Measurements from ENCODE around the gene MICAL3. TPM values are rescaled to one million over a fixed set of nuclear protein-coding genes. Genes with fewer than 3 reads are reported as not detected.

The MICAL3 gene
- total and polyA plus RNA-seq, 2 of the 8 experiments (the other 6 are each of a cell fraction or from before 2014, with no cell fraction given): 8.3 to 41.8 TPM

- CTCF ChIA-PET (ENCODE audit: partially characterized antibody): interaction anchor here (0.6 to 1.6 kb wide), 3 partner anchors 10 to 448 kb away, joined by 4 to 6 read pairs (median 4); no protein-coding TSS in a partner anchor
- H3K23me2 ChIP-seq (ENCODE audit: low read depth, low read length): no peaks in the 10 kb centered on the region
- TF ChIP-seq JUN (IDR thresholded peaks at IDR 0.05; ENCODE audit: low read depth, low read length) (no peak), RXRA (IDR thresholded peaks at IDR 0.05; ENCODE audit: insufficient read depth, low read depth, low read length) (no peak), SRF (IDR thresholded peaks at IDR 0.05; ENCODE audit: low read depth, low read length) (no peak), SP2 (IDR thresholded peaks at IDR 0.05; ENCODE audit: low read length) (no peak), MAFK (IDR thresholded peaks at IDR 0.05; ENCODE audit: low read depth, low read length) (no peak), FOSL1 (IDR thresholded peaks at IDR 0.05; ENCODE audit: insufficient read depth, low read depth, low read length) (no peak), KDM1A (IDR thresholded peaks at IDR 0.05; ENCODE audit: borderline replicate concordance, low read length) (no peak), ZNF274 (IDR thresholded peaks at IDR 0.05; ENCODE audit: borderline replicate concordance, extremely low read depth, low read length) (no peak), KDM5A (IDR thresholded peaks at IDR 0.05; ENCODE audit: low read length) (no peak), CTBP2 (IDR thresholded peaks at IDR 0.05; ENCODE audit: borderline replicate concordance, insufficient read depth, insufficient read length, low read length) (no peak), SIRT6 (IDR thresholded peaks at IDR 0.05; ENCODE audit: low read length) (no peak), TAF7 (optimal IDR thresholded peaks at IDR 0.05; ENCODE audit: borderline replicate concordance, low read depth, low read length) (no peak), TAF1 (IDR thresholded peaks at IDR 0.05; ENCODE audit: low read depth, low read length) (no peak)
Measured at GRCh38 chr22:17949642-17950473, 74.5 kb downstream of the MICAL3 start.

More at GRCh38 chr22:17949642-17950473, 74.5 kb downstream of the MICAL3 start:
- DNase-seq (ENCODE audit: low read depth in 1 of 2, low spot score in 2 of 2) (no peak), FAIRE-seq (no peak)
- no peak overlapping the region for H3K14ac ChIP-seq (ENCODE audit: insufficient read length)
- H3K4me1 ChIP-seq (replicated peaks in 1 of 4; ENCODE audit: control insufficient read depth in 3 of 4, insufficient read depth in 4 of 4, low read length in 3 of 4): peaks cover 1 to 16% (median 10%) of the 10 kb centered on the region in 4 experiments; a peak in 4 of 7 replicates
- no peak overlapping the region for H2BK5ac ChIP-seq (ENCODE audit: low read depth, low read length)
- no peak overlapping the region for H3K27ac ChIP-seq (ENCODE audit: low read depth, low read length)
- H3K27me3 ChIP-seq (replicated peaks in 1 of 4; ENCODE audit: control insufficient read depth in 3 of 4, extremely low read depth in 1 of 4, insufficient read depth in 3 of 4, low read length in 3 of 4): no peaks in the 10 kb centered on the region
- no peaks in the 10 kb centered on the region for H3K9me3 ChIP-seq (ENCODE audit: insufficient read depth in 2 of 2, low read depth in 1 of 2, low read length in 1 of 2)
- H3K79me2 ChIP-seq (ENCODE audit: control insufficient read depth in 1 of 2, insufficient read depth in 2 of 2, low read length in 2 of 2): peaks cover 0 to 61% of the 10 kb centered on the region in 2 experiments; a peak in 1 of 4 replicates
- H3K23ac ChIP-seq (ENCODE audit: insufficient read length): no peak overlapping the region
- H4K5ac ChIP-seq (ENCODE audit: insufficient read length, low read depth, low read length): no peak overlapping the region
- no peak overlapping the region for H4K8ac ChIP-seq (ENCODE audit: extremely low read depth, insufficient read depth, low read length)
- H2BK12ac ChIP-seq (ENCODE audit: low read depth, low read length): no peak overlapping the region
- no peak overlapping the region for H3K18ac ChIP-seq (ENCODE audit: extremely low read depth, low read length)
- H3K4me3 ChIP-seq (ENCODE audit: extremely low read depth in 1 of 4, insufficient read depth in 2 of 4, low read depth in 3 of 4, low read length in 4 of 4): no peak overlapping the region
- H2AFZ ChIP-seq (ENCODE audit: low read length): no peak overlapping the region
- H3K56ac ChIP-seq (replicated peaks; ENCODE audit: insufficient read length, low read depth, low read length): no peak overlapping the region
- no peak overlapping the region for H3K9ac ChIP-seq (replicated peaks in 1 of 4; ENCODE audit: extremely low read depth in 1 of 4, low read depth in 3 of 4, low read length in 3 of 4)
- no peak overlapping the region for H2BK15ac ChIP-seq (ENCODE audit: low read length)
- H4K91ac ChIP-seq (replicated peaks; ENCODE audit: insufficient read length, low read length): no peak overlapping the region
- no peak overlapping the region for H2BK120ac ChIP-seq (replicated peaks; ENCODE audit: low read depth, low read length)
- POLR2A ChIA-PET (ENCODE audit: partially characterized antibody): interaction anchor here (1.0 kb wide), 1 partner anchor 11 kb away, joined by 4 read pairs; no protein-coding TSS in a partner anchor
- peaks cover 0 to 12% of the 10 kb centered on the region in 2 experiments for H4K20me1 ChIP-seq (replicated peaks in 1 of 2; ENCODE audit: control insufficient read depth in 1 of 2, insufficient read depth in 2 of 2, low read length in 2 of 2)
- H3K79me1 ChIP-seq (ENCODE audit: low read depth, low read length): peaks cover 17% of the 10 kb centered on the region
- no peak overlapping the region for H2AK5ac ChIP-seq (ENCODE audit: low read depth, low read length)
- WGBS, 2 experiments (ENCODE audit: extremely low coverage in 1 of 2, insufficient coverage in 1 of 2, insufficient read length in 1 of 2, insufficient replicate concordance in 2 of 2, low coverage in 1 of 2, low lambda C conversion rate in 2 of 2, missing lambda C conversion rate in 1 of 2): 88% methylated on average over 13 of the region's 14 CpGs; no CpG with 5 or more reads in 1 of the 2 experiments
- H2BK20ac ChIP-seq (ENCODE audit: low read length): no peak overlapping the region
- no peak overlapping the region for H3K4me2 ChIP-seq (ENCODE audit: insufficient read depth in 1 of 2, low read depth in 2 of 2, low read length in 2 of 2)
- H3K4ac ChIP-seq (replicated peaks; ENCODE audit: insufficient read length, low read depth, low read length): no peak overlapping the region
- no peaks in the 10 kb centered on the region for H3K36me3 ChIP-seq (ENCODE audit: control insufficient read depth in 2 of 4, insufficient read depth in 4 of 4, low read length in 3 of 4)
